ENCODE results near the gene ACACB. TPM values are rescaled to one million over a fixed set of nuclear protein-coding genes. Genes with fewer than 3 reads are reported as not detected.

The ACACB gene
- total RNA-seq, 1 donor from 2014 or later, result 140 TPM

DNA sequence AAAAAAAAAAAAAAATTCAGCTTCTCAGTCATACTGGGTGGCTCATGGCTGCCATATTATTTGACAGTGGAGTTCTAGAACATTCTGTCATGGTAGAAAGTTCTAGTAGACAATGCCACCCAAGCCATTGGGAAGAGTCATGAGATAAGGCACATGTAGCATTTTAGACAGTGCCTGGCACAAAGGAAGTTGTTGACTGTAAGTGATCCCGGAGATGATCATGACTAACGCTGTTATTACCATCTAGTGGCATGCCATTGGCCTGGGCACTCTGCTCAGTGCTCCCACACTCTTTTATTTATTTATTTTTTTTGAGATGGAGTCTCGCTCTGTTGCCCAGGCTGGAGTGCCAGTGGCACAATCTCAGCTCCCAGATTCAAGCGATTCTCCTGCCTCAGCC lies 112.3 kb downstream of the ACACB start:
- no peak for DNase-seq (ENCODE audit: low spot score in 2 of 2)
- Histone ChIP-seq H3K27ac (no peak overlapping the region), H3K36me3 (peaks cover 58 to 95% of the 10 kb centered on the region in 2 donors), H3K4me1 (no peaks in the 10 kb centered on the region), H3K4me3 (no peak overlapping the region), H3K9me3 (no peaks in the 10 kb centered on the region), H3K27me3 (no peaks in the 10 kb centered on the region)
- no peak for TF ChIP-seq CTCF (IDR thresholded peaks at IDR 0.05)
- intact Hi-C loops (cut with DNase I), result no loop called here

DNA sequence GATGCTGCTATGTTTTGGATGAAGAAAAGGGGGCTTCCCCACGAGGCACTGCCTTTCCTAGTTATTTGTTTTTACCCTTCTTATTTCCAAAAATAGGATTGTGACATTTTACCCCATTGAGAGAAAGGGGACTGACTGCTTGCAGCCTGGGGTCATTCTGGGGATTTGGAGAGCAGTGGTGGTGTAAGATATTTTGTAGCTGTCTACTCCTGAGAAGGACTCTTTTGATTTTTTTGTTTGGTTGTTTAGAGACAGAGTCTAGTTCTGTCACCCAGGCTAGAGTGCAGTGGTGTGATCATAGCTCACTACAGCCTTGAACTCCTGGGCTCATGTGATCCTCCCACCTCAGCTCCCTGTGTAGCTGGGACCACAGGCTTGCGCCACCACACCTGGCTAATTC lies 113.8 kb downstream of the ACACB start:
- intact Hi-C loops (cut with DNase I), result no loop called here
- H3K9me3 ChIP-seq, result no peaks in the 10 kb centered on the region
- H3K27ac ChIP-seq, result no peak overlapping the region
- DNase-seq (ENCODE audit: low spot score in 2 of 2), result no peak
- peaks cover 50 to 93% of the 10 kb centered on the region in 2 donors for H3K36me3 ChIP-seq
- no peak for TF ChIP-seq CTCF (IDR thresholded peaks at IDR 0.05)
- no peaks in the 10 kb centered on the region for H3K4me1 ChIP-seq
- no peaks in the 10 kb centered on the region for H3K27me3 ChIP-seq
- no peak overlapping the region for H3K4me3 ChIP-seq

DNA sequence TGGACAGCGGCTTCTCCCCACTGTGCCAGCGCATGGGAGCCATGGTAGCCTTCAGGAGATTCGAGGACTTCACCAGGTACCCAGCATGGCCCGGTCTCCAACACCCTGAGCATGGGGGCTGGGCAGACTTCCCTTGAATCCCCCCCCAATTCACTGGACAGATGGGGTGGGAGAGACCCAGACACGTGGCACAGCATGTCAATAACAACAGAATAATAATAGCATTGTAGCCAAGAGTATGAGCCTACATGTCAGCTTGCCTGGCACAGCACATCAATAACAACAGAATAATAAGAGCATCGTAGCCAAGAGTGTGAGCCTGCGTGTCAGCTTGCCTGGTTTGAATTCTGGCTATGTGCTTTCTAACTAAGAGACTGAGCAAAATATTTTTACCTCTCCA lies 116.3 kb downstream of the ACACB start:
- intact Hi-C loops (cut with DNase I), result no loop called here
- Histone ChIP-seq H3K27me3 (no peaks in the 10 kb centered on the region), H3K9me3 (no peaks in the 10 kb centered on the region), H3K36me3 (peaks cover 40 to 98% of the 10 kb centered on the region in 2 donors), H3K4me1 (no peaks in the 10 kb centered on the region), H3K27ac (no peak overlapping the region), H3K4me3 (no peak overlapping the region)
- no peak for TF ChIP-seq CTCF (IDR thresholded peaks at IDR 0.05)
- no peak for DNase-seq (ENCODE audit: low spot score in 2 of 2)

GRCh38 chr12:109234012-109234411 lies 117.6 kb downstream of the ACACB start:
- no peak overlapping the region for H3K27ac ChIP-seq
- no peaks in the 10 kb centered on the region for H3K9me3 ChIP-seq
- H3K4me3 ChIP-seq, result no peak overlapping the region
- DNase-seq (ENCODE audit: low spot score in 2 of 2), result no peak
- no peaks in the 10 kb centered on the region for H3K27me3 ChIP-seq
- intact Hi-C loops (cut with DNase I), result no loop called here
- H3K4me1 ChIP-seq, result no peaks in the 10 kb centered on the region
- peaks cover 40 to 96% of the 10 kb centered on the region in 2 donors for H3K36me3 ChIP-seq
- TF ChIP-seq CTCF (IDR thresholded peaks at IDR 0.05), result no peak

- Histone ChIP-seq H3K27me3 (no peaks in the 10 kb centered on the region), H3K9me3 (no peaks in the 10 kb centered on the region), H3K27ac (no peak overlapping the region), H3K36me3 (peaks cover 46 to 93% of the 10 kb centered on the region in 2 donors), H3K4me3 (no peak overlapping the region), H3K4me1 (no peaks in the 10 kb centered on the region)
- no peak for DNase-seq (ENCODE audit: low spot score in 2 of 2)
- intact Hi-C loops (cut with DNase I), result no loop called here
- TF ChIP-seq CTCF (IDR thresholded peaks at IDR 0.05), result no peak
These were observed 119.9 kb downstream of the ACACB start for GRCh38 chr12:109236257-109236656.

- no peaks in the 10 kb centered on the region for H3K4me1 ChIP-seq
- H3K27me3 ChIP-seq, result no peaks in the 10 kb centered on the region
- no peaks in the 10 kb centered on the region for H3K9me3 ChIP-seq
- peaks cover 42 to 94% of the 10 kb centered on the region in 2 donors for H3K36me3 ChIP-seq
- DNase-seq (ENCODE audit: low spot score in 2 of 2), result no peak
- intact Hi-C loops (cut with DNase I), result no loop called here
- H3K4me3 ChIP-seq, result no peak overlapping the region
- TF ChIP-seq CTCF (IDR thresholded peaks at IDR 0.05), result no peak
- no peak overlapping the region for H3K27ac ChIP-seq
These were observed 122.8 kb downstream of the ACACB start for GRCh38 chr12:109239179-109239578.

Measured in ascending aorta (tissue), 2 donors.